ENCODE data around the gene NTF4. TPM values are rescaled to one million over a fixed set of nuclear protein-coding genes. Genes with fewer than 3 reads are reported as not detected.
"Not testable (repeated sequence)": the region's sequence is repeated elsewhere in the genome, so short reads cannot be mapped to it uniquely, and the experiment has no call there.

NTF4 gene
- total RNA-seq, 2 experiments from 2014 or later = not detected

DNA sequence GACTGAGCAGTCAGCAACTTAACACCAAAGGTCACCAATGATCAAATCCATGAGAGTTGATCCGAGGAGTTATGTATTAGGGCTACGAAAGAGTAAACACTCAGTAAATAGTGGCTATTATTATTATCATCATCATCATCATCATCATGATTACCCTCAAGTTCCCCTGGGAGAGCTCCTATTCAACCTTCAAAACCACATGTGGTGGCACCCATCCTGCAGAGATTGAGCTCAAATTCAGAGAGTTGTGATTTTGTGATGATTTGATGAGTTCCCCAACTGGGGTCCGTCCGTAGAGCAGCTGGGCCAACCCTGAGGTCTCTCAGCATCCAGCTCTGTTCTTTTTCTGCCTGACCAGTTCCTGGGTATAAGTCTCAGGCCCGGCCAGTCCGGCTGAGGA is 39.5 kb downstream of the NTF4 start:
- H3K9me3 Mint-ChIP-seq; POLR2A ChIA-PET; H3K27me3 Mint-ChIP-seq; intact Hi-C loops (cut with micrococcal nuclease); DNase-seq; CTCF ChIA-PET; H3K4me3 Mint-ChIP-seq; H3K36me3 Mint-ChIP-seq; H3K27ac Mint-ChIP-seq: not testable (repeated sequence)
- peaks cover 15% of the 10 kb centered on the region for H3K4me1 Mint-ChIP-seq (ENCODE audit: low read depth)

DNA sequence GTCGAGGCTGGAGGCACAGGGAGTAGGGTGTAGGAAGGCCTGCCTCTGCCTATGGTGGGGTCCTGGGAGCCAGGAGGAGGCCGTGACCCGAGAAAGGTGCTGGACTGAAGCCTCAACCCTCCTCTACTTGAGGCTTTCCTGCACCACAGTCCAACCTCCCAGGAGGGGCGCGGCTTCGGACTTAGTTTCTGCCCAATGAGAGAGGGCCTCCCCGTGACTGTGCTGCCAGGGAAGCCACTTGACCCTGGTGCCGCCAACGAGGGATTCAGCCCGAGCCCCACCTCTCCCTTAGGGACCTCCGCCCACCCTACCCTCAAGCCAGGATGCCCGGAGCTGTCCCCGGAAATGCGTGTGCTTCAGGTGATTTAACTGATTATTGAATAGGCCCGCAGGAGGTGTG is 40.4 kb downstream of the NTF4 start, which contains the start of gene CGB3:
TSS of gene CGB3 (minus strand) at position 101 of the 400 bp plus-strand sequence. CDS start 362 bp downstream, outside the sequence.
- H3K27ac Mint-ChIP-seq; POLR2A ChIA-PET; intact Hi-C loops (cut with micrococcal nuclease); H3K9me3 Mint-ChIP-seq; H3K36me3 Mint-ChIP-seq; H3K27me3 Mint-ChIP-seq; CTCF ChIA-PET; H3K4me3 Mint-ChIP-seq; DNase-seq: not testable (repeated sequence)
- H3K4me1 Mint-ChIP-seq (ENCODE audit: low read depth) = peaks cover 21% of the 10 kb centered on the region

DNA sequence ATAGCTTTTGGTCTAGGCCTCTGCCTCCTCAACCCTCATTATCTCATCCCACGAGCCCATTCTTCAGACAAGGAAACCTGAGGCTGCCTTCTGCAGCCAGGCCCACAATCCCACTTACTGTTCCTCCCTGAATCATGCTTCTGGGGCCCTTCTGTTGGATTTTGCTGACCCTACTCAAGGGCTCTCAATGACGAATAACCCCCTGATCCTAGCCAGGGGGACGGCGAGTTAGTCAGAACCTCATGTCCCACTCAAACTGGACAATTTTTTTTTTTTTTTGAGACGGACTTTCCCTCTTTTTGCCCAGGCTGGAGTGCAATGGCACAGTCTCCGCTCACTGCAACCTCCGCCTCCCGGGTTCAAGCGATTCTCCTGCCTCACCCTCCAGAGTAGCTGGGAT is 42.5 kb downstream of the NTF4 start:
- ChIA-PET POLR2A (no interaction called here), CTCF (interaction anchor here (0.6 to 5.7 kb wide), 2 partner anchors 23 to 1506 kb away, joined by 3 to 42 read pairs; no protein-coding TSS in a partner anchor)
- Mint-ChIP-seq H3K4me3 (no peak overlapping the region), H3K9me3 (no peaks in the 10 kb centered on the region), H3K27me3 (peaks cover 4% of the 10 kb centered on the region), H3K36me3 (no peaks in the 10 kb centered on the region), H3K27ac (no peak overlapping the region), H3K4me1 (ENCODE audit: low read depth) (peaks cover 36% of the 10 kb centered on the region)
- intact Hi-C loops (cut with micrococcal nuclease) = no loop called here
- DNase-seq = no peak

- ChIA-PET CTCF (interaction anchor here (0.6 to 5.7 kb wide), 3 partner anchors 22 to 1505 kb away, joined by 3 to 42 read pairs (median 3); no protein-coding TSS in a partner anchor), POLR2A (no interaction called here)
- Mint-ChIP-seq H3K9me3 (no peaks in the 10 kb centered on the region), H3K4me1 (ENCODE audit: low read depth) (peaks cover 37% of the 10 kb centered on the region), H3K4me3 (no peak overlapping the region), H3K36me3 (no peaks in the 10 kb centered on the region), H3K27me3 (peaks cover 4% of the 10 kb centered on the region), H3K27ac (no peak overlapping the region)
- intact Hi-C loops (cut with micrococcal nuclease) = no loop called here
- peak; percentile 39 for DNase-seq
Measured at GRCh38 chr19:49020931-49021895, 43.4 kb downstream of the NTF4 start.

DNA sequence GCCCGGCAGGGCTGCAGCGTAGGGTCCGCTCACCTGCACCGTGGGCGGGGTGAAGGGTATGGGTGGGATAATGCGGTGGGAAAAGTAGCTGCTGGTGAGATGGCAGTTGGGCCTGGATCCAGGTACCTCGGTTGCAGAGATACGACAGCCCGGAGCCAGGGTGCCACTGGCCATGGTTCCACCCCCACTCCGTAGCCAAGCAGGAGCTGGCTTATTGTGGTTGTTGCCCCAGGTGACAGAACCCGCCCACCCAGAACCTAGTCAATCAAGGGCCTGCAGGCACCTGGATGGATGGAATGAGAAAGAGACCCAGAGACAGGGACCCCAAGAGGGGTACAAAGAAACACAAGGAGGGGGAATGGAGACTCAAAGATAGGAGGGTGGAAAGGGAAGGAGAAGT is 44.3 kb downstream of the NTF4 start:
- Mint-ChIP-seq H3K9me3 (no peaks in the 10 kb centered on the region), H3K27ac (no peak overlapping the region), H3K27me3 (peaks cover 4% of the 10 kb centered on the region), H3K4me1 (ENCODE audit: low read depth) (peaks cover 37% of the 10 kb centered on the region), H3K36me3 (peaks cover 2% of the 10 kb centered on the region), H3K4me3 (no peak overlapping the region)
- no peak for DNase-seq
- POLR2A ChIA-PET = interaction anchor here (0.8 kb wide), 1 partner anchor 434 kb away, joined by 3 read pairs; no protein-coding TSS in a partner anchor
- intact Hi-C loops (cut with micrococcal nuclease) = no loop called here
- CTCF ChIA-PET = interaction anchor here (5.7 kb wide), 1 partner anchor 21 kb away, joined by 42 read pairs; no protein-coding TSS in a partner anchor

GRCh38 chr19:49019242-49019932 is 45.2 kb downstream of the NTF4 start:
- Mint-ChIP-seq H3K4me3 (peak overlapping the region; percentile 79), H3K36me3 (peaks cover 4% of the 10 kb centered on the region), H3K27me3 (peaks cover 4% of the 10 kb centered on the region), H3K9me3 (no peaks in the 10 kb centered on the region), H3K27ac (no peak overlapping the region), H3K4me1 (ENCODE audit: low read depth) (peaks cover 37% of the 10 kb centered on the region)
- ChIA-PET POLR2A (interaction anchor here (0.8 to 2.3 kb wide), 2 partner anchors 25 to 435 kb away, joined by 3 to 7 read pairs; partner anchors contain the start of genes GYS1 and RUVBL2), CTCF (interaction anchor here (0.6 to 5.7 kb wide), 6 partner anchors 9 to 552 kb away, joined by 4 to 42 read pairs (median 4); partner anchors contain the start of genes GYS1 and RUVBL2)
- intact Hi-C loops (cut with micrococcal nuclease) = no loop called here
- peak; percentile 77 for DNase-seq

- ChIA-PET POLR2A (interaction anchor here (1.3 to 2.3 kb wide), 2 partner anchors 19 to 25 kb away, joined by 3 to 7 read pairs; partner anchors contain the start of genes GYS1 and RUVBL2), CTCF (interaction anchor here (0.8 to 5.7 kb wide), 8 partner anchors 9 to 88 kb away, joined by 3 to 42 read pairs (median 4); partner anchors contain the start of genes GYS1 and RUVBL2)
- H3K27me3 Mint-ChIP-seq; H3K27ac Mint-ChIP-seq; H3K36me3 Mint-ChIP-seq; H3K9me3 Mint-ChIP-seq; intact Hi-C loops (cut with micrococcal nuclease): not testable (repeated sequence)
- Mint-ChIP-seq H3K4me1 (ENCODE audit: low read depth) (peaks cover 37% of the 10 kb centered on the region), H3K4me3 (peak overlapping the region; percentile 79)
- DNase-seq = peak; percentile 28
Measured at GRCh38 chr19:49018388-49019241, 46.0 kb downstream of the NTF4 start.

GRCh38 chr19:49017666-49018351 is 46.8 kb downstream of the NTF4 start:
- POLR2A ChIA-PET = interaction anchor here (0.6 to 2.3 kb wide), 3 partner anchors 8 to 24 kb away, joined by 3 to 7 read pairs (median 4); partner anchors contain the start of genes GYS1 and RUVBL2

GRCh38 chr19:49017041-49017665 is 47.5 kb downstream of the NTF4 start, which contains the start of gene LHB:
TSS of gene LHB (minus strand) at chr19:49017091. CDS start at chr19:49017081, 10 bp downstream.
- POLR2A ChIA-PET = interaction anchor here (1.3 to 2.3 kb wide), 2 partner anchors 17 to 23 kb away, joined by 3 to 7 read pairs; partner anchors contain the start of genes GYS1 and RUVBL2
- no peak within 1 kb of the TSS for H3K27ac Mint-ChIP-seq
- H3K36me3 Mint-ChIP-seq = peaks cover 7% of the 10 kb centered on the region
- H3K4me3 Mint-ChIP-seq = peak within 1 kb of the TSS; percentile 79
- CTCF ChIA-PET = interaction anchor here (1.0 to 5.7 kb wide), 4 partner anchors 18 to 144 kb away, joined by 3 to 42 read pairs (median 6); partner anchors contain the start of gene RUVBL2
- DNase-seq = no peak
- H3K27me3 Mint-ChIP-seq = peaks cover 4% of the 10 kb centered on the region
- no peaks in the 10 kb centered on the region for H3K9me3 Mint-ChIP-seq
- intact Hi-C loops (cut with micrococcal nuclease) = no loop called here
- H3K4me1 Mint-ChIP-seq (ENCODE audit: low read depth) = peaks cover 37% of the 10 kb centered on the region

More at GRCh38 chr19:49017666-49018351, 46.8 kb downstream of the NTF4 start:
- Mint-ChIP-seq H3K4me1 (ENCODE audit: low read depth) (peaks cover 37% of the 10 kb centered on the region), H3K27ac (no peak overlapping the region), H3K27me3 (peaks cover 4% of the 10 kb centered on the region), H3K36me3 (peaks cover 7% of the 10 kb centered on the region), H3K9me3 (no peaks in the 10 kb centered on the region), H3K4me3 (peak overlapping the region; percentile 79)
- CTCF ChIA-PET = interaction anchor here (1.0 to 5.7 kb wide), 5 partner anchors 14 to 143 kb away, joined by 3 to 42 read pairs (median 3); partner anchors contain the start of gene RUVBL2
- intact Hi-C loops (cut with micrococcal nuclease) = no loop called here
- peak; percentile 74 for DNase-seq

All from activated CD4-positive, alpha-beta memory T cell treated with anti-CD3 and anti-CD28 coated beads for 36 hours (primary cell).